Mesothelial cell of epicardium (in vitro differentiated cells): ENCODE measurements around the gene PTGR1. TPM values are rescaled to one million over a fixed set of nuclear protein-coding genes. Genes with fewer than 3 reads are reported as not detected.

Source experiments
- DNase-seq, 2 experiments: peaks; one replicate each; pipeline ENCODE4 v3.0.0; 2021; ENCODE audit warnings: low spot score in 2 of 2; ENCODE audit not compliant: unreplicated experiment in 2 of 2
- H3K27ac Mint-ChIP-seq: 2 replicates; pipeline ENCODE4 v1.8.0; 2021; ENCODE audit warnings: mixed read lengths
- H3K27me3 Mint-ChIP-seq: 2 replicates; pipeline ENCODE4 v1.8.0; 2021; ENCODE audit warnings: low read depth, mixed read lengths
- H3K36me3 Mint-ChIP-seq: 2 replicates; pipeline ENCODE4 v1.8.0; 2021; ENCODE audit warnings: mixed read lengths
- H3K4me1 Mint-ChIP-seq: 2 replicates; pipeline ENCODE4 v1.8.0; 2021; ENCODE audit warnings: mixed read lengths
- H3K4me3 Mint-ChIP-seq: 2 replicates; pipeline ENCODE4 v1.8.0; 2021; ENCODE audit warnings: mild to moderate bottlenecking, moderate library complexity, mixed read lengths
- H3K9me3 Mint-ChIP-seq: 2 replicates; pipeline ENCODE4 v1.8.0; 2021; ENCODE audit warnings: mixed read lengths
- total RNA-seq: library from RNA; stranded (reverse); gene quantifications from 3 replicates; pipeline ENCODE4 v1.2.1, GENCODE V29; 2021
- TF ChIP-seq, protein P1 (sequence below): fragments of 200-600 bp; sonication (generic); IDR thresholded peaks from one replicate; pipeline ENCODE4 v1.5.0; 2021; ENCODE audit warnings: antibody characterized with exemption; ENCODE audit not compliant: unreplicated experiment

PTGR1 gene
- total RNA-seq, 1 donor from 2014 or later, result 49.2 TPM

DNA sequence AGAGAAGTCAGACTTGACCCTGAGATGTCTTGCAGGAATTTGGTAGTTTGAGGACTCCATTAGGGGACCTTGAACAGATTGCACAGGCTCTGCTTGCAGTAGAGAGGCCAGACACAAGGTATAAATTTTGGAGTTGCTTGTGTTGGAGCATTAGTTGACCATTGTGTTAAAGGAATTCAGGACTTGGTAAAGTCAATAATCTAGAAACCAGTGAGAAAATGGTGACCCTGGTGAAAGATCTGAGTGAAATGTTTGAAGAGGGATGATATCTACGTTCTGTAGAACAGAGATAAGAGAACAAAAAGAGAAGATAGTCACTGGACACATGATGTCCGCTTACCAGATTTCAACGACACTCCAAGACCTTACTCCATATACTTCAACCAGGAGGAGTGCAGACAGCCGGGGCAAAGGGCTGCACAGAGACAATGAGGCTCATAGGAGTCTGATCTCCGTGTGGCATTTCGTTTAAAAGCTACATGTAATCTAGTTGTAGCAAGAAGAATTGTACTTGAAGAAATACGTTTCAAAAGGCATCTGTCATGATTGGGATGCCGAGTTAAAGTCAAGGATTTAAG lies 44.8 kb upstream of the PTGR1 start:
- TF ChIP-seq, protein P1, sequence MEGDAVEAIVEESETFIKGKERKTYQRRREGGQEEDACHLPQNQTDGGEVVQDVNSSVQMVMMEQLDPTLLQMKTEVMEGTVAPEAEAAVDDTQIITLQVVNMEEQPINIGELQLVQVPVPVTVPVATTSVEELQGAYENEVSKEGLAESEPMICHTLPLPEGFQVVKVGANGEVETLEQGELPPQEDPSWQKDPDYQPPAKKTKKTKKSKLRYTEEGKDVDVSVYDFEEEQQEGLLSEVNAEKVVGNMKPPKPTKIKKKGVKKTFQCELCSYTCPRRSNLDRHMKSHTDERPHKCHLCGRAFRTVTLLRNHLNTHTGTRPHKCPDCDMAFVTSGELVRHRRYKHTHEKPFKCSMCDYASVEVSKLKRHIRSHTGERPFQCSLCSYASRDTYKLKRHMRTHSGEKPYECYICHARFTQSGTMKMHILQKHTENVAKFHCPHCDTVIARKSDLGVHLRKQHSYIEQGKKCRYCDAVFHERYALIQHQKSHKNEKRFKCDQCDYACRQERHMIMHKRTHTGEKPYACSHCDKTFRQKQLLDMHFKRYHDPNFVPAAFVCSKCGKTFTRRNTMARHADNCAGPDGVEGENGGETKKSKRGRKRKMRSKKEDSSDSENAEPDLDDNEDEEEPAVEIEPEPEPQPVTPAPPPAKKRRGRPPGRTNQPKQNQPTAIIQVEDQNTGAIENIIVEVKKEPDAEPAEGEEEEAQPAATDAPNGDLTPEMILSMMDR, result no peak
- no peak for DNase-seq
- H3K27ac Mint-ChIP-seq, result no peak overlapping the region
- H3K4me3 Mint-ChIP-seq, result no peak overlapping the region
- peaks cover 26% of the 10 kb centered on the region for H3K36me3 Mint-ChIP-seq
- H3K4me1 Mint-ChIP-seq, result no peaks in the 10 kb centered on the region
- H3K27me3 Mint-ChIP-seq, result no peaks in the 10 kb centered on the region
- H3K9me3 Mint-ChIP-seq, result no peaks in the 10 kb centered on the region

DNA sequence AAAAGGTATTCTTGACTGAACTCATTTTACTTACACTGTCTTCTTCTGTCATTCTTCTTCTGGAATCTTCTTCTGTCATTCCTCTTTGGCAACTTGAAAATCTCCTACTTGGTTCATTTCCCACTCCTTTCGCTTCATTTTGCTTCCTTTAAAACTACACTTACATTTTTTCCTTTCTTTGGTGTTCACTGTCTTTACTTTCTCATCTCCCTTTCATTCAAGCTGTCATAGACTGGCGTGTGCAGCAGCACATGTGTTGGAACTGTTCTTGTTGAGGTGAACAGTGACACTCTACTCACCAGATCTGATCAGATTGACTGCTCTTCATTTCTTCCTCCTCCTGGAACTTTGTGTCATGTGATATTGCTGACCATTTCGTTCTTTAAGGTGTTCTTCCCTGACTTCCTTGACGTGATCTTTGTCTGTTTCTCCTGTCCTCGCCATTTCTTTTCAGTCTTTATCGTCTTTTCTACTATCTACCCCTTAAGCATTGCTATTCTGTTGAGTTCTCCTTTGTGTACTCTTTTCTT lies 38.0 kb upstream of the PTGR1 start:
- TF ChIP-seq, protein P1, result no peak
- Mint-ChIP-seq H3K9me3 (no peaks in the 10 kb centered on the region), H3K4me1 (peaks cover 37% of the 10 kb centered on the region), H3K4me3 (no peak overlapping the region), H3K27ac (no peak overlapping the region), H3K27me3 (no peaks in the 10 kb centered on the region), H3K36me3 (no peaks in the 10 kb centered on the region)
- DNase-seq, result no peak

DNA sequence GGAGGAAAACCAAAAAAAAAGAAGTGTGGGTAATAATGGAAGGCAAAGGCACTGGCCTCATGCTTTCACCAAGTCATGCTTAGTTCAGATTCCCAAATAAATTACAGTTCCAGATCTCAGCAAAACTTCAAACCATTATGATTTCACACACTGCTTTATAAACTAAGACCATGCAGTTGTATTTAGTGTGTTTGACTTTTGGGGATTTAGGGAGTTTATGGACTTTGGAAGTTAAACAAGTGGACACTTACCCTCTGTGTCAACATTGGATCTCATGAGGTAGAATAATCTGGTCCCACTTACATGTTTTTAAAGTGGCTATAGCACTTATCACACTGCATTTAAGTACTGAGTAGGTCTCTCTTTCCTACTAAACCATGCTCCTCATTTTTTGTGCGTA lies 35.4 kb upstream of the PTGR1 start:
- Mint-ChIP-seq H3K36me3 (no peaks in the 10 kb centered on the region), H3K4me1 (peaks cover 49% of the 10 kb centered on the region), H3K27me3 (no peaks in the 10 kb centered on the region), H3K4me3 (no peak overlapping the region), H3K27ac (peak overlapping the region; percentile 44), H3K9me3 (no peaks in the 10 kb centered on the region)
- TF ChIP-seq, protein P1, result no peak
- no peak for DNase-seq

DNA sequence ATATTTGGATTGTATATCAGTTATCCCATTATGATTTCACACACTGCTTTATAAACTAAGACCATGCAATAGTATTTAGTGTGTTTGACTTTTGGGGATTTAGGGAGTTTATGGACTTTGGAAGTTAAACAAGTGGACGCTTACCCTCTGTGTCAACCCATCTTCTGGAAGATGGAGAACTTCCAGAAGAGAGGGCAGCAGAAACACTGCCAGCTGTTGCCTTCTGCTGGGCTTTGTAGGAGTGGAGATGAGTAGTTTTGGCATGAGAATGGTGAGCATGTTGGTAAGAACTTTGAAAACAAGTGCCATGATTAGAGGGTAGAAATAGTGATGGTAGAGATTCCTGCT lies 33.9 kb upstream of the PTGR1 start:
- Mint-ChIP-seq H3K36me3 (no peaks in the 10 kb centered on the region), H3K27me3 (no peaks in the 10 kb centered on the region), H3K4me1 (peaks cover 49% of the 10 kb centered on the region), H3K27ac (no peak overlapping the region), H3K9me3 (no peaks in the 10 kb centered on the region), H3K4me3 (peak overlapping the region; percentile 98)
- TF ChIP-seq, protein P1, result no peak
- DNase-seq, result no peak

DNA sequence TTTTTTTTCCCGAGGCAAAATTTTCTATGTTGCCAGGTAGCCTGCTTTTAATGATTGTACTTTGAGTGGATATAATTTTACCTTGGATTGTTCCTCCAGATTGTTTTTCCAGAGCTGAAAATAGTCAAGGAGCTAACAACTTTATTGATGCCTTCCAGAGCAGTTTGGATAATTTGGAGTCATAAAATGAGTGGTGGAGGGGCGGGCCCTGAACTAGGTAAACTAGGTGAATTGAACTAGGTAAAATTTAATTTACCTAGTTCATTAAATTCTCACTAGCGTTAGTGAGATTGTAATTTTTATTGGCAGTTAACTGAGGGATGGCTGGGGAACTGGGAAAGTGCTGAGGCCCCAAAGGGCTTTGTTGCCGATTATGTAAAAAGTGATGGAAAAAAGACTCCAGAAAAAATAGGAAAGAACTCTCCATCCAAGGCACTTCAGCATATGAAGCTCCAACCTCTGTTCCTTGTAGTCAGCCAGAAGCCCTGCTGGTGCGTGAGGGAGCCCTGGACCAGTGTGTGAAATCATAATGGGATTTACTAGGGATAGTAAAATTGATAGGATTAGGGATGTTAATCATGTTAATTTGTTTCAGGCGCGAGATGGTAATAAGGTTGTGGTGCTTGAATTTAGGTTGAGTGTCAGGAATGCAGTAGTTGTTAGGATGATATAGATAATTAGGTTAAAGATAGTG lies 33.4 kb upstream of the PTGR1 start:
- no peaks in the 10 kb centered on the region for H3K36me3 Mint-ChIP-seq
- H3K27ac Mint-ChIP-seq, result peak overlapping the region; percentile 91
- peaks cover 49% of the 10 kb centered on the region for H3K4me1 Mint-ChIP-seq
- H3K9me3 Mint-ChIP-seq, result no peaks in the 10 kb centered on the region
- peak overlapping the region; percentile 98 for H3K4me3 Mint-ChIP-seq
- no peaks in the 10 kb centered on the region for H3K27me3 Mint-ChIP-seq
- TF ChIP-seq, protein P1, result no peak
- DNase-seq, result no peak
